H1 (cell line): ENCODE results near the gene ZNF789. TPM values are rescaled to one million over a fixed set of nuclear protein-coding genes. Genes with fewer than 3 reads are reported as not detected.
A peak's percentile ranks its signal among the peaks of the same experiment; 100 is the strongest.

ENCODE experiments used
- ASH2L ChIP-seq: fragments of 200-600, 300-600 bp; sonication (generic); IDR thresholded peaks from one replicate; pipeline ENCODE4 v1.7.1; 2017; ENCODE audit warnings: low read length
- BACH1 ChIP-seq: IDR thresholded peaks from 2 replicates; pipeline ENCODE4 v1.6.1; 2012; ENCODE audit warnings: low read length, improper control_type of control experiment
- BRCA1 ChIP-seq: IDR thresholded peaks from 2 replicates; pipeline ENCODE4 v1.6.1; 2012; ENCODE audit warnings: low read depth, low read length, improper control_type of control experiment
- CBX5 ChIP-seq: fragments of 300-800, 300-1000 bp; sonication (generic); IDR thresholded peaks from 2 replicates; pipeline ENCODE4 v1.7.1; 2016; ENCODE audit warnings: antibody characterized with exemption, low read length, low read depth
- CHD1 ChIP-seq: IDR thresholded peaks from 2 replicates; pipeline ENCODE4 v1.6.1; 2012; ENCODE audit warnings: low read depth, low read length, improper control_type of control experiment
- CHD2 ChIP-seq: IDR thresholded peaks from 2 replicates; pipeline ENCODE4 v1.6.1; 2012; ENCODE audit warnings: low read length, improper control_type of control experiment
- CREB1 ChIP-seq: IDR thresholded peaks from 2 replicates; pipeline ENCODE4 v1.6.1; 2012; ENCODE audit warnings: inconsistent platforms
- EP300 ChIP-seq, 2 experiments: IDR thresholded peaks; 1 replicate in 1 of 2; 2 replicates in 1 of 2; pipeline ENCODE4 v1.6.1; 2011 to 2012; ENCODE audit warnings: low read depth in 2 of 2, low read length in 2 of 2, mild to moderate bottlenecking in 2 of 2, borderline replicate concordance in 1 of 2, inconsistent platforms in 1 of 2, moderate library complexity in 1 of 2
- EZH2 ChIP-seq: fragments of 200-600 bp; sonication (generic); IDR thresholded peaks from 2 replicates; pipeline ENCODE4 v1.7.1; 2012; ENCODE audit warnings: low read depth, mild to moderate bottlenecking, moderate library complexity, low read length, inconsistent platforms; ENCODE audit not compliant: severe bottlenecking
- FOSL1 ChIP-seq: IDR thresholded peaks from 2 replicates; pipeline ENCODE4 v1.6.1; 2011; ENCODE audit warnings: mild to moderate bottlenecking, low read depth, low read length, moderate library complexity; ENCODE audit not compliant: insufficient read depth
- GTF2F1 ChIP-seq: IDR thresholded peaks from 2 replicates; pipeline ENCODE4 v1.6.1; 2012; ENCODE audit warnings: low read depth, low read length, improper control_type of control experiment, borderline replicate concordance
- KDM4A ChIP-seq: IDR thresholded peaks from one replicate; pipeline ENCODE4 v1.7.1; 2012; ENCODE audit warnings: low read depth, mild to moderate bottlenecking, moderate library complexity, low read length, inconsistent platforms; ENCODE audit not compliant: severe bottlenecking
- MAFK ChIP-seq: IDR thresholded peaks from 2 replicates; pipeline ENCODE4 v1.6.1; 2012; ENCODE audit warnings: low read depth, mild to moderate bottlenecking, improper control_type of control experiment, low read length
- PHF8 ChIP-seq: fragments of 200-600 bp; sonication (generic); conservative IDR thresholded peaks from 2 replicates; pipeline ENCODE4 v1.7.1; 2012; ENCODE audit warnings: low read depth, mild to moderate bottlenecking, inconsistent platforms, low read length, moderate library complexity
- POLR2AphosphoS5 ChIP-seq: IDR thresholded peaks from 2 replicates; pipeline ENCODE4 v1.6.1; 2011; ENCODE audit warnings: low read depth, low read length
- POU5F1 ChIP-seq: IDR thresholded peaks from 2 replicates; pipeline ENCODE4 v1.6.1; 2011; ENCODE audit warnings: low read depth, mild to moderate bottlenecking, low read length, moderate library complexity
- RNF2 ChIP-seq: fragments of 200-900, 300-1000 bp; sonication (generic); IDR thresholded peaks from 2 replicates; pipeline ENCODE4 v1.7.1; 2016; ENCODE audit warnings: borderline replicate concordance, low read depth, mild to moderate bottlenecking, antibody characterized with exemption, low read length; ENCODE audit not compliant: poor library complexity, severe bottlenecking; ENCODE audit errors: missing control alignments
- RXRA ChIP-seq: IDR thresholded peaks from 2 replicates; pipeline ENCODE4 v1.6.1; 2011; ENCODE audit warnings: low read depth, mild to moderate bottlenecking, low read length, moderate library complexity; ENCODE audit not compliant: insufficient read depth
- SIRT6 ChIP-seq: IDR thresholded peaks from one replicate; pipeline ENCODE4 v1.7.1; 2012; ENCODE audit warnings: low read length, inconsistent platforms
- SIX5 ChIP-seq: IDR thresholded peaks from 2 replicates; pipeline ENCODE4 v1.6.1; 2011; ENCODE audit warnings: mild to moderate bottlenecking, low read depth, low read length
- SP2 ChIP-seq: IDR thresholded peaks from 2 replicates; pipeline ENCODE4 v1.6.1; 2012; ENCODE audit warnings: mild to moderate bottlenecking, low read length, inconsistent platforms
- SUZ12 ChIP-seq: fragments of 200-600 bp; sonication (generic); IDR thresholded peaks from 2 replicates; pipeline ENCODE4 v1.6.1; 2012; ENCODE audit warnings: mild to moderate bottlenecking, inconsistent platforms, low read length, moderate library complexity, mixed read lengths
- ZNF274 ChIP-seq: IDR thresholded peaks from 2 replicates; pipeline ENCODE4 v1.7.0; 2012; ENCODE audit warnings: low read length, borderline replicate concordance; ENCODE audit errors: extremely low read depth
- polyA plus RNA-seq, 7 experiments: library from polyadenylated mRNA; depleted of rRNA in 3 of 7; stranded (reverse) in 5 of 7; unstranded in 2 of 7; fragments of >200 nt in 5 of 7; fragments of 200-250 nt in 2 of 7; gene quantifications; 1 replicate in 5 of 7; 2 replicates in 1 of 7; 4 replicates in 1 of 7; pipeline versions ENCODE4 v1.2.1 to v1.2.3, GENCODE V29; 2011 to 2013; ENCODE audit warnings: missing spikeins in 2 of 7, mixed read lengths in 2 of 7
- total RNA-seq: library from RNA; stranded (reverse); fragmentation: NEBNext Ultra II Directional; extraction: Animal tissue kit (Norgen Biotek cat#: 25700); gene quantifications from 2 replicates; pipeline ENCODE4 v1.2.1, GENCODE V29; 2021
- TF ChIP-seq, protein P1 (sequence below): IDR thresholded peaks from 2 replicates; pipeline ENCODE4 v1.6.1; 2012; ENCODE audit warnings: inconsistent platforms

ZNF789 gene
- total and polyA plus RNA-seq, 2 of the 8 experiments (the other 6 are each of a cell fraction or from before 2014, with no cell fraction given): 11.4 to 12.5 TPM

DNA sequence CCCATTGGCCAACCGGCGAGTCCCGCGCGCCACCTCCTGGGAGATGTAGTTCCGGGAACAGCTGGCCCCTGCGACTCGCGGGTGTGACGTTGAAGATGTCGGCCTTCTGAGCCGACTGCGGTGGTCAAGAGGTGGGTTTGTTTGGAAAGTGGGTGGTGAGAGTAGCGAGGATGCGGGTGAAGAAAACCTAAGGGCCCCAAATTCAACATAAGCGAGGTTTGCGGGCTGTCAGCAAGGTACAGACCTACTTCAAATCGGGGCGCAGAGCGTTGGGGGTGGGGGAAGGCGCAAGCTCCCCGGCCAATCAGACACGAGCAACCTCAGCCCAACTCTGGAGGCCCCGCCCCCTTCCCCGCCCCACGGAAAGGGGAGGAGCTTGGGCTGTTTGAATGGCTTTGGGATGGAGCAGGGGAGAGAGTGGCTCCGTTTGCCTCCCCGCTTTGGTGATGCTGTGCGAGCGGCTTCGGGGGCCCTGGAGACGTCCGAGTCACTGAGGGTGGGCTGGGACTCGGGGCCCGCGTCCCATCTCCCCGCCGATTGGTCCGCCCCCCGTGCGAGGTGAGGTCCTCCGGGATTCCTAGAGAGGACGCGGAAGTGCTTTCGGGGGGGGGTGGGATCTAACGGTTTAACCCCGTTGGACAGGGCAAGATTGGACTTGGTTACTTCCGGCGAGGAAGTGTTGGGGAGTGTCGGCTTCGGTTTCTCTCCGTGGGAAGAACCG is 32.1 kb downstream of the ZNF789 start, which contains the start of gene ZKSCAN5 (continued):
- TF ChIP-seq CHD2 (peak; percentile 90), ZNF274 (no peak), MAFK (no peak), BRCA1 (no peak; the same call in 1 of the 2 replicates), CREB1 (peak; percentile 88), CHD1 (no peak), RNF2 (no peak), SUZ12 (no peak), CBX5 (no peak), POU5F1 (no peak), FOSL1 (no peak), SIRT6 (no peak), EP300 (IDR thresholded peaks at IDR 0.05; ENCODE audit: borderline replicate concordance in 1 of 2, low read depth in 2 of 2, low read length in 2 of 2) (peak in 1 of 2 experiments; percentile 58; a peak in 1 of 3 replicates), PHF8 (peak; percentile 78), SP2 (peak; percentile 99), EZH2 (no peak), ASH2L (peak; percentile 82), KDM4A (peak; percentile 82), BACH1 (no peak), POLR2AphosphoS5 (peak; percentile 86), RXRA (no peak), SIX5 (peak; percentile 65), GTF2F1 (0 out of 2 replicates have a peak, but pooled peaks have one; percentile 25)
- TF ChIP-seq, protein P1, sequence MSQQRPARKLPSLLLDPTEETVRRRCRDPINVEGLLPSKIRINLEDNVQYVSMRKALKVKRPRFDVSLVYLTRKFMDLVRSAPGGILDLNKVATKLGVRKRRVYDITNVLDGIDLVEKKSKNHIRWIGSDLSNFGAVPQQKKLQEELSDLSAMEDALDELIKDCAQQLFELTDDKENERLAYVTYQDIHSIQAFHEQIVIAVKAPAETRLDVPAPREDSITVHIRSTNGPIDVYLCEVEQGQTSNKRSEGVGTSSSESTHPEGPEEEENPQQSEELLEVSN: no peak
